GM12892 (cell line): ENCODE measurements around the gene TMEM242.

Experiments
- POLR2A ChIP-seq: IDR thresholded peaks from 2 replicates; pipeline ENCODE4 v1.6.1; 2011; ENCODE audit warnings: low read depth, low read length, control low read depth
- POLR2AphosphoS5 ChIP-seq: IDR thresholded peaks from 2 replicates; pipeline ENCODE4 v1.6.1; 2011; ENCODE audit warnings: low read depth, low read length, control low read depth
- TAF1 ChIP-seq: IDR thresholded peaks from 2 replicates; pipeline ENCODE4 v1.6.1; 2011; ENCODE audit warnings: low read depth, mild to moderate bottlenecking, control low read depth, low read length, borderline replicate concordance

DNA sequence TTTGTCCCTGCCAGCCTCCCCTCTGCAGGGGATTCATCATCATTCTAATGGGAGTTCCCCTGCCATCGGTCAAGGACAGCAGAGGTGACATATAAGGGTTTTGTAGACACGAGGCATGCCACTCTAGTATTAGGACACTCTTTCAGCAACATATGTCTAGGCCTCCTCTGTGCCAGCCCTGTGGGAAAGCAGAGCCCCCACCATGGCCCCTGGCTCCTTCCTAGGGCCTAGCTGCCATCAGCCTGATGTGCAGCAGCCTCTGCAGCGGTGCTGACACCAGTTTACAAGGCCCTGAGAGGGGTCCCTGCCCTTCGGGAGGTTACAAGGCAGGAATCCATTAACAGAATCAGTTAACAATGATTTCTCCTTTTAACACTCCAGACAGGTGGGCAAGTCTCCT lies 32.5 kb downstream of the TMEM242 start:
- TF ChIP-seq POLR2AphosphoS5 (no peak), POLR2A (no peak), TAF1 (no peak)
